Measurements from ENCODE around the gene ARMC7. TPM values are rescaled to one million over a fixed set of nuclear protein-coding genes. Genes with fewer than 3 reads are reported as not detected.

The ARMC7 gene
- total RNA-seq, result 10 to 100 TPM; 20.0 to 26.6 TPM
- polyA plus RNA-seq (2013, experiment 1 of 2), result 14.0 TPM
- 12.3 TPM for polyA plus RNA-seq (2013, experiment 2 of 2)
- long read RNA-seq, experiment 1, transcript ARMC7-201 (3 exons, 2,126 nt), result major isoform, 8 of 13 reads
- long read RNA-seq, experiment 1, partial matches to known transcripts, result 0 of 13 reads
- long read RNA-seq, experiment 1, other reads (novel, unspliced or antisense), result 4 of 13 reads
- long read RNA-seq, experiment 2, transcript ARMC7-201 (3 exons, 2,126 nt), result major isoform, 22 of 24 reads
- long read RNA-seq, experiment 2, partial matches to known transcripts, result 0 of 24 reads
- long read RNA-seq, experiment 2, other reads (novel, unspliced or antisense), result 0 of 24 reads
- long read RNA-seq, experiment 3, transcript ARMC7-201 (3 exons, 2,126 nt), result major isoform, 101 of 109 reads
- long read RNA-seq, experiment 3, partial matches to known transcripts, result 0 of 109 reads
- long read RNA-seq, experiment 3, other reads (novel, unspliced or antisense), result 4 of 109 reads
- long read RNA-seq, experiment 4, transcript ARMC7-201 (3 exons, 2,126 nt), result major isoform, 27 of 40 reads
- long read RNA-seq, experiment 4, partial matches to known transcripts, result 5 of 40 reads
- long read RNA-seq, experiment 4, other reads (novel, unspliced or antisense), result 5 of 40 reads

GRCh38 chr17:75109407-75110233 lies at the start of gene ARMC7:
ARMC7 (plus strand) TSS chr17:75109969; CDS start chr17:75110289, 320 bp downstream.
- Mint-ChIP-seq H3K4me1 (peaks cover 32% of the 10 kb centered on the region), H3K27ac (peak within 1 kb of the TSS; percentile 94), H3K4me3 (peak within 1 kb of the TSS; percentile 82), H3K9me3 (no peaks in the 10 kb centered on the region), H3K27me3 (ENCODE audit: insufficient read depth) (no peaks in the 10 kb centered on the region), H3K36me3 (ENCODE audit: low read depth) (peaks cover 36% of the 10 kb centered on the region)
- 2 to 3% methylated on average over 30 to 68 of the region's 68 CpGs for WGBS, 2 experiments (ENCODE audit: insufficient coverage in 1 of 2, insufficient read length in 1 of 2)
- no peaks in the 10 kb centered on the region for H3K9me3 ChIP-seq (ENCODE audit: control insufficient read depth, low read length)
- H3K9ac ChIP-seq (ENCODE audit: extremely low read depth, low read length, poor library complexity, severe bottlenecking), result peak within 1 kb of the TSS; percentile 70
- H3K27me3 ChIP-seq (ENCODE audit: control insufficient read depth, insufficient read depth, low read length, poor library complexity, severe bottlenecking), result no peaks in the 10 kb centered on the region
- peaks cover 15% of the 10 kb centered on the region for H3K36me3 ChIP-seq (ENCODE audit: control insufficient read depth, insufficient read depth, low read length)
- peaks cover 19% of the 10 kb centered on the region for H3K4me1 ChIP-seq (ENCODE audit: control insufficient read depth, insufficient read depth, low read length)
- DNase-seq, result peak; percentile 99
- peak within 1 kb of the TSS; percentile 91 for H3K4me3 ChIP-seq (ENCODE audit: low read length)
- no peak for TF ChIP-seq CTCF (conservative IDR thresholded peaks at IDR 0.05)
- no peak within 1 kb of the TSS for H3K27ac ChIP-seq (ENCODE audit: low read depth, low read length)

DNA sequence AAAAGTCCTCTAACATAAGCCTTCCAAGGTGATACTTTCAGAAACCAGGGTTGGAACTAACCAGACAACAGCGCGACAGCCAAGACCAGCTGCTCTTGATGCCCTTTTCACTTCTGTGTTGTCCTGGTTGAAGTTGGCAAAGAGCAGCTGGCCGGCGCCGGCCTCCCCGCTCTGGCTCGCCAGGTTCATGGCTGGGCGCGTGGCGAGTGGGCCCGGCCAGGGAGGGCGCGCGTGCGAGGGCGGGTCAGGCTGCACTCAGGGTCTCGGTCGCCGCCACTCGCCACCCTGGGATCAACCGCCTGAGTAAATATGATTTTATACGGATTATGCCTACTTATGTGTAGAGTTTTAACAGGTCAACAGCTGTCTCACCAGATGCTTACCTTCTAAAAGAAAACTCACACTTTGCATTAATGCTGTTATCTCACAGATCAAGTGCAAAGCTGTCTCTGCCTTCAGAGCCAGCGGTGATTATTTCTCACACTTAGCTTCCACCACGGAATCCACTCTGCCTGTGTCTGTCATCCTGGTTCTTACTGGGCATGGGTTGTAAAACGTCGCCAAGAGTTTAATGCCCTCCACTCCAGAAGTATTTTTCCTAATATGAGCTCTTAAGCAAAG lies 49.2 kb upstream of the ARMC7 start:
- H3K9me3 ChIP-seq (ENCODE audit: control insufficient read depth, low read length), result no peaks in the 10 kb centered on the region
- Mint-ChIP-seq H3K36me3 (ENCODE audit: low read depth) (peaks cover 70% of the 10 kb centered on the region), H3K4me1 (peaks cover 10% of the 10 kb centered on the region), H3K27ac (no peak overlapping the region), H3K4me3 (no peak overlapping the region), H3K9me3 (no peaks in the 10 kb centered on the region), H3K27me3 (ENCODE audit: insufficient read depth) (no peaks in the 10 kb centered on the region)
- H3K4me1 ChIP-seq (ENCODE audit: control insufficient read depth, insufficient read depth, low read length), result peaks cover 8% of the 10 kb centered on the region
- H3K27ac ChIP-seq (ENCODE audit: low read depth, low read length), result no peak overlapping the region
- H3K27me3 ChIP-seq (ENCODE audit: control insufficient read depth, insufficient read depth, low read length, poor library complexity, severe bottlenecking), result no peaks in the 10 kb centered on the region
- TF ChIP-seq CTCF (conservative IDR thresholded peaks at IDR 0.05), result no peak
- H3K9ac ChIP-seq (ENCODE audit: extremely low read depth, low read length, poor library complexity, severe bottlenecking), result no peak overlapping the region
- H3K4me3 ChIP-seq (ENCODE audit: low read length), result no peak overlapping the region
- WGBS, 2 experiments (ENCODE audit: insufficient coverage in 1 of 2, insufficient read length in 1 of 2), result 89 to 92% methylated on average over 7 to 26 of the region's 26 CpGs
- DNase-seq, result no peak
- H3K36me3 ChIP-seq (ENCODE audit: control insufficient read depth, insufficient read depth, low read length), result peaks cover 77% of the 10 kb centered on the region

GRCh38 chr17:75061055-75061438 lies 48.7 kb upstream of the ARMC7 start:
- no peak for TF ChIP-seq CTCF (conservative IDR thresholded peaks at IDR 0.05)
- no peak overlapping the region for H3K4me3 Mint-ChIP-seq
- peaks cover 73% of the 10 kb centered on the region for H3K36me3 ChIP-seq (ENCODE audit: control insufficient read depth, insufficient read depth, low read length)
- H3K27ac ChIP-seq (ENCODE audit: low read depth, low read length), result no peak overlapping the region
- H3K36me3 Mint-ChIP-seq (ENCODE audit: low read depth), result peaks cover 69% of the 10 kb centered on the region
- peaks cover 8% of the 10 kb centered on the region for H3K4me1 ChIP-seq (ENCODE audit: control insufficient read depth, insufficient read depth, low read length)
- H3K27ac Mint-ChIP-seq, result no peak overlapping the region
- H3K4me1 Mint-ChIP-seq, result peaks cover 13% of the 10 kb centered on the region
- H3K9me3 Mint-ChIP-seq, result no peaks in the 10 kb centered on the region
- H3K4me3 ChIP-seq (ENCODE audit: low read length), result no peak overlapping the region
- H3K9ac ChIP-seq (ENCODE audit: extremely low read depth, low read length, poor library complexity, severe bottlenecking), result no peak overlapping the region
- H3K9me3 ChIP-seq (ENCODE audit: control insufficient read depth, low read length), result no peaks in the 10 kb centered on the region
- no peaks in the 10 kb centered on the region for H3K27me3 ChIP-seq (ENCODE audit: control insufficient read depth, insufficient read depth, low read length, poor library complexity, severe bottlenecking)
- no peaks in the 10 kb centered on the region for H3K27me3 Mint-ChIP-seq (ENCODE audit: insufficient read depth)
- WGBS, 2 experiments (ENCODE audit: insufficient coverage in 1 of 2, insufficient read length in 1 of 2), result 90 to 95% methylated on average over 10 of the region's 10 CpGs
- DNase-seq, result no peak
